H1 (cell line): ENCODE results near the gene MTARC2. TPM values are rescaled to one million over a fixed set of nuclear protein-coding genes. Genes with fewer than 3 reads are reported as not detected.

Experiments
- CTCF ChIA-PET: fragments of 300-600 bp; sonication (Branson Sonifier 250); formaldehyde crosslinking; loops from one replicate; lab custom pipeline; 2021; ENCODE audit not compliant: partially characterized antibody; lab: Charles Lee
- POLR2A ChIA-PET: fragments of 300-600 bp; sonication (Branson Sonifier 250); formaldehyde crosslinking; loops from one replicate; lab custom pipeline; 2021; ENCODE audit warnings: inconsistent platforms; ENCODE audit not compliant: partially characterized antibody; lab: Charles Lee
- DNase-seq, 2 experiments: peaks; one replicate each; pipeline versions ENCODE4 v3.0.0 to v3.0.0-alpha.2; 2010 to 2022; ENCODE audit warnings: low spot score in 2 of 2, low read depth in 1 of 2, mixed read lengths in 1 of 2
- FAIRE-seq: peaks from 2 replicates; lab custom pipeline; 2011; peaks lifted over from hg19 to GRCh38; lab: Jason Lieb, UNC
- H2AFZ ChIP-seq: 2 replicates; pipeline ENCODE4 v1.8.1; 2012; ENCODE audit warnings: low read length, inconsistent platforms
- H2AK5ac ChIP-seq: 2 replicates; pipeline ENCODE4 v1.6.1; 2013; ENCODE audit warnings: low read depth, low read length
- H2BK120ac ChIP-seq: replicated peaks from 2 replicates; pipeline ENCODE3; 2013; ENCODE audit warnings: low read depth, low read length, inconsistent platforms
- H2BK12ac ChIP-seq: 2 replicates; pipeline ENCODE4 v1.6.1; 2013; ENCODE audit warnings: low read depth, low read length
- H2BK15ac ChIP-seq: 2 replicates; pipeline ENCODE4 v1.6.1; 2013; ENCODE audit warnings: low read length
- H2BK20ac ChIP-seq: 2 replicates; pipeline ENCODE4 v1.6.1; 2013; ENCODE audit warnings: low read length
- H2BK5ac ChIP-seq: 2 replicates; pipeline ENCODE4 v1.6.1; 2013; ENCODE audit warnings: low read depth, low read length
- H3K14ac ChIP-seq: 2 replicates; pipeline ENCODE4 v1.6.1; 2013; ENCODE audit warnings: inconsistent platforms; ENCODE audit not compliant: insufficient read length
- H3K18ac ChIP-seq: 2 replicates; pipeline ENCODE4 v1.6.1; 2013; ENCODE audit warnings: low read length; ENCODE audit errors: extremely low read depth
- H3K23ac ChIP-seq: 2 replicates; pipeline ENCODE4 v1.6.1; 2013; ENCODE audit warnings: inconsistent platforms; ENCODE audit not compliant: insufficient read length
- H3K23me2 ChIP-seq: 2 replicates; pipeline ENCODE4 v1.6.1; 2013; ENCODE audit warnings: low read depth, low read length
- H3K27ac ChIP-seq: 2 replicates; pipeline ENCODE4 v1.6.1; 2011; ENCODE audit warnings: low read depth, low read length, inconsistent platforms
- H3K27me3 ChIP-seq, 4 experiments: replicated peaks in 1 of 4; 1 replicate in 1 of 4; 2 replicates in 3 of 4; pipeline versions ENCODE4 v1.6.1 to v1.8.1; 2011 to 2013; ENCODE audit warnings: low read length in 3 of 4, mild to moderate bottlenecking in 3 of 4, inconsistent platforms in 2 of 4, mixed read lengths in 2 of 4, moderate library complexity in 1 of 4; ENCODE audit not compliant: control insufficient read depth in 3 of 4, insufficient read depth in 3 of 4; ENCODE audit errors: extremely low read depth in 1 of 4
- H3K36me3 ChIP-seq, 4 experiments: 2 replicates each; pipeline versions ENCODE4 v1.6.1 to v1.8.1; 2011 to 2013; ENCODE audit warnings: mild to moderate bottlenecking in 4 of 4, low read length in 3 of 4, moderate library complexity in 2 of 4, control low read depth in 1 of 4, inconsistent platforms in 1 of 4; ENCODE audit not compliant: insufficient read depth in 4 of 4, control insufficient read depth in 2 of 4
- H3K4ac ChIP-seq: replicated peaks from 2 replicates; pipeline ENCODE3; 2013; ENCODE audit warnings: low read length, low read depth, mixed read lengths, inconsistent platforms; ENCODE audit not compliant: insufficient read length
- H3K4me1 ChIP-seq, 4 experiments: replicated peaks in 1 of 4; 1 replicate in 1 of 4; 2 replicates in 3 of 4; pipeline versions ENCODE4 v1.6.1 to v1.8.1; 2011 to 2013; ENCODE audit warnings: low read length in 3 of 4, inconsistent platforms in 2 of 4, mixed read lengths in 1 of 4; ENCODE audit not compliant: insufficient read depth in 4 of 4, control insufficient read depth in 3 of 4
- H3K4me2 ChIP-seq, 2 experiments: 2 replicates each; pipeline versions ENCODE4 v1.6.1 to v1.8.1; 2011 to 2013; ENCODE audit warnings: low read depth in 2 of 2, low read length in 2 of 2, control low read depth in 1 of 2, inconsistent platforms in 1 of 2, mild to moderate bottlenecking in 1 of 2; ENCODE audit not compliant: insufficient read depth in 1 of 2
- H3K4me3 ChIP-seq, 4 experiments: fragments of 200-600, 300-600 bp in 1 of 4; sonication (generic), shearing (Covaris generic), sonication (Bioruptor Twin) in 1 of 4; 2 replicates each; pipeline versions ENCODE4 v1.5.1 to v1.8.1; 2011 to 2016; ENCODE audit warnings: low read length in 4 of 4, low read depth in 3 of 4, control low read depth in 2 of 4, inconsistent platforms in 2 of 4, mild to moderate bottlenecking in 2 of 4, mixed read lengths in 1 of 4, moderate library complexity in 1 of 4; ENCODE audit not compliant: insufficient read depth in 2 of 4; ENCODE audit errors: extremely low read depth in 1 of 4
- H3K56ac ChIP-seq: replicated peaks from 2 replicates; pipeline ENCODE3; 2013; ENCODE audit warnings: low read depth, mild to moderate bottlenecking, mixed read lengths, low read length, inconsistent platforms; ENCODE audit not compliant: insufficient read length
- H3K79me1 ChIP-seq: 2 replicates; pipeline ENCODE4 v1.6.1; 2013; ENCODE audit warnings: low read depth, low read length, control low read depth
- H3K79me2 ChIP-seq, 2 experiments: 2 replicates each; pipeline versions ENCODE4 v1.6.1 to v1.8.1; 2012 to 2013; ENCODE audit warnings: low read length in 2 of 2, mild to moderate bottlenecking in 2 of 2, inconsistent platforms in 1 of 2; ENCODE audit not compliant: insufficient read depth in 2 of 2, control insufficient read depth in 1 of 2
- H3K9ac ChIP-seq, 4 experiments: replicated peaks in 1 of 4; 1 replicate in 1 of 4; 2 replicates in 3 of 4; pipeline versions ENCODE4 v1.6.1 to v1.8.1; 2011 to 2013; ENCODE audit warnings: low read depth in 3 of 4, low read length in 3 of 4, control low read depth in 2 of 4, mild to moderate bottlenecking in 2 of 4, moderate library complexity in 2 of 4, inconsistent platforms in 1 of 4; ENCODE audit errors: extremely low read depth in 1 of 4
- H3K9me3 ChIP-seq, 2 experiments: 2 replicates each; pipeline versions ENCODE4 v1.6.1 to v1.8.1; 2012 to 2013; ENCODE audit warnings: mild to moderate bottlenecking in 2 of 2, moderate library complexity in 2 of 2, control low read depth in 1 of 2, inconsistent platforms in 1 of 2, low read depth in 1 of 2, low read length in 1 of 2, mixed read lengths in 1 of 2; ENCODE audit not compliant: insufficient read depth in 2 of 2
- H4K20me1 ChIP-seq, 2 experiments: replicated peaks in 1 of 2; 2 replicates each; pipeline versions ENCODE3 to v1.8.1; 2011 to 2013; ENCODE audit warnings: inconsistent platforms in 2 of 2, low read length in 2 of 2, mild to moderate bottlenecking in 1 of 2; ENCODE audit not compliant: insufficient read depth in 2 of 2, control insufficient read depth in 1 of 2
- H4K5ac ChIP-seq: 2 replicates; pipeline ENCODE4 v1.6.1; 2013; ENCODE audit warnings: low read length, low read depth, mixed read lengths, inconsistent platforms; ENCODE audit not compliant: insufficient read length
- H4K8ac ChIP-seq: 2 replicates; pipeline ENCODE4 v1.8.0; 2013; ENCODE audit warnings: mild to moderate bottlenecking, moderate library complexity, low read length, inconsistent platforms; ENCODE audit not compliant: insufficient read depth; ENCODE audit errors: extremely low read depth
- H4K91ac ChIP-seq: replicated peaks from 2 replicates; pipeline ENCODE3; 2013; ENCODE audit warnings: low read length, mixed read lengths, inconsistent platforms; ENCODE audit not compliant: insufficient read length
- JUN ChIP-seq: IDR thresholded peaks from 2 replicates; pipeline ENCODE4 v1.6.1; 2011; ENCODE audit warnings: low read depth, mild to moderate bottlenecking, improper control_type of control experiment, low read length
- RNF2 ChIP-seq: fragments of 200-900, 300-1000 bp; sonication (generic); IDR thresholded peaks from 2 replicates; pipeline ENCODE4 v1.7.1; 2016; ENCODE audit warnings: borderline replicate concordance, low read depth, mild to moderate bottlenecking, antibody characterized with exemption, low read length; ENCODE audit not compliant: poor library complexity, severe bottlenecking; ENCODE audit errors: missing control alignments
- WGBS, 2 experiments: shearing (Covaris generic) in 1 of 2; methylation state at CpG; one replicate each; pipeline versions ENCODE4 v1.1.6 to v1.1.7; 2013 to 2015; ENCODE audit warnings: low lambda C conversion rate in 2 of 2, mixed read lengths in 2 of 2, inconsistent platforms in 1 of 2, low coverage in 1 of 2, missing lambda C conversion rate in 1 of 2; ENCODE audit not compliant: insufficient replicate concordance in 2 of 2, insufficient coverage in 1 of 2, insufficient read length in 1 of 2; ENCODE audit errors: extremely low coverage in 1 of 2, missing lambda C conversion rate in 1 of 2; 5-methylcytosine and 5-hydroxymethylcytosine counted together
- polyA plus RNA-seq, 7 experiments: library from polyadenylated mRNA; depleted of rRNA in 3 of 7; stranded (reverse) in 5 of 7; unstranded in 2 of 7; fragments of >200 nt in 5 of 7; fragments of 200-250 nt in 2 of 7; gene quantifications; 1 replicate in 5 of 7; 2 replicates in 1 of 7; 4 replicates in 1 of 7; pipeline versions ENCODE4 v1.2.1 to v1.2.3, GENCODE V29; 2011 to 2013; ENCODE audit warnings: missing spikeins in 2 of 7, mixed read lengths in 2 of 7
- total RNA-seq: library from RNA; stranded (reverse); fragmentation: NEBNext Ultra II Directional; extraction: Animal tissue kit (Norgen Biotek cat#: 25700); gene quantifications from 2 replicates; pipeline ENCODE4 v1.2.1, GENCODE V29; 2021

The MTARC2 gene
- total and polyA plus RNA-seq, 2 of the 8 experiments (the other 6 are each of a cell fraction or from before 2014, with no cell fraction given): 7.2 to 7.9 TPM

DNA sequence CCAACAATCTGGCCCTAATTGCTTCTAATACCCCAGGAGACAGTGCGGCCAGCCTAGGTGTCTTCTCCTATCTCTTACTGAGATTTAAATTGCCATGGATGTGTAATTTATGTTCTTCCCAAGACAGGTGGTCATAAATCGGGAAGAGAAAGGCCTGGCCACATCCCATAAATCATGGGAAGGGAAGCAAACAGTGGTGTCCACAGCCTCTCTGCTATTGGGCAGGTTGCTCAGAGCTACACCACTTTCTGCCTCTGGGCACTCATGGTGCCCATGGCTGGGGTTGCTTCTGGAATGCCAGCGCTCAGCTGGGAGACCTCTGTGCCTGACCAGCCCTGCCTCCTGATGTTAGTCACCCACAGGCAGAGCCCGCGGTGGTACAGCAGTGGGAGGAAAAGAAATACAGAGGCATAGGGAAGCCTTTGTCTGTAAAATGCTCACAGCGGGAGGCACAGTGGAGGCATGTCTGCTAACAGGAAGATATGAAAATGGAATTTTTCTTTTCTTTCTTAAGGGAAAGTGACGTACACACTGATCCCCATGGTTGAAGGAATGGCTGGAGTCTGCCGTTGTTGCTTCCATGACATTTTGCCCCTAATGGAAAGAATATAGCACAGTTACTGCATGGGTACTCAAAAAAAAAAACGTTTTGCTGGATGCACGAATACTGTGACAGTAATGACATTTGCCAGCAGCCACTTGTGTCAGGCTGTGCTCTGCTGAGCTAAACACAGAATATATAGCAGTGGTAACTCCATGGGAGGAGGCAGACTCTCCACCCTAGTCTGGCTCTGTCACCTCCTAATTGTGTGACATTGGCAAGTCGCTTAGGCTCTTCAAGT is 60.4 kb downstream of the MTARC2 start:
- no peak overlapping the region for H3K23ac ChIP-seq
- H3K9ac ChIP-seq: no peak overlapping the region
- H4K20me1 ChIP-seq: peaks cover 0 to 6% of the 10 kb centered on the region in 2 experiments
- no peak overlapping the region for H2BK12ac ChIP-seq
- TF ChIP-seq RNF2 (no peak), JUN (no peak)
- peaks cover 0 to 16% (median 11%) of the 10 kb centered on the region in 4 experiments; a peak in 4 of 8 replicates for H3K36me3 ChIP-seq
- H3K9me3 ChIP-seq: no peaks in the 10 kb centered on the region
- H3K4me1 ChIP-seq: peaks cover 0 to 6% (median under 1%) of the 10 kb centered on the region in 4 experiments; a peak in 2 of 7 replicates
- H3K4me3 ChIP-seq: no peak overlapping the region
- H3K14ac ChIP-seq: no peak overlapping the region
- no peak overlapping the region for H3K27ac ChIP-seq
- H3K18ac ChIP-seq: no peak overlapping the region
- no peak overlapping the region for H2AK5ac ChIP-seq
- no peaks in the 10 kb centered on the region for H3K79me2 ChIP-seq
- H2BK20ac ChIP-seq: no peak overlapping the region
- no peak overlapping the region for H3K4me2 ChIP-seq
- H2BK15ac ChIP-seq: no peak overlapping the region
- H3K56ac ChIP-seq: no peak overlapping the region
- H4K5ac ChIP-seq: no peak overlapping the region
- H2BK5ac ChIP-seq: no peak overlapping the region
- WGBS, 2 experiments: 79% methylated on average over 11 of the region's 11 CpGs; no CpG with 5 or more reads in 1 of the 2 experiments
- H2BK120ac ChIP-seq: no peak overlapping the region
- H2AFZ ChIP-seq: no peak overlapping the region
- CTCF ChIA-PET: interaction anchor here (0.8 to 3.9 kb wide), 14 partner anchors 8 to 286 kb away, joined by 3 to 30 read pairs (median 6); partner anchors contain the start of gene HLX
- no peaks in the 10 kb centered on the region for H3K27me3 ChIP-seq
- FAIRE-seq (no peak), DNase-seq (no peak)
- POLR2A ChIA-PET: interaction anchor here (0.6 to 2.5 kb wide), 3 partner anchors 22 to 697 kb away, joined by 3 to 15 read pairs (median 4); partner anchors contain the start of gene MTARC1
- no peak overlapping the region for H3K4ac ChIP-seq
- no peak overlapping the region for H4K8ac ChIP-seq
- H3K23me2 ChIP-seq: no peaks in the 10 kb centered on the region
- H4K91ac ChIP-seq: no peak overlapping the region
- H3K79me1 ChIP-seq: no peaks in the 10 kb centered on the region
